GM18873 (cell line): Measurements from ENCODE around the gene GPR180.

Experiments used
- ATAC-seq: cut with Tn5 transposase; IDR thresholded peaks from one replicate; pipeline ENCODE4 v1.9.1; 2021; ENCODE audit warnings: mild to moderate bottlenecking, moderate library complexity, moderate number of reproducible peaks; ENCODE audit not compliant: unreplicated experiment, low FRiP score

The GPR180 gene

GRCh38 chr13:94640721-94641120, 39.1 kb downstream of the GPR180 start:
- no peak for ATAC-seq

- ATAC-seq = no peak
Measured at GRCh38 chr13:94641409-94641941, 39.8 kb downstream of the GPR180 start.

GRCh38 chr13:94646904-94647303, 45.2 kb downstream of the GPR180 start:
- ATAC-seq = peak; percentile 67

- ATAC-seq = no peak
Measured at GRCh38 chr13:94656176-94656575, 54.5 kb downstream of the GPR180 start.

DNA sequence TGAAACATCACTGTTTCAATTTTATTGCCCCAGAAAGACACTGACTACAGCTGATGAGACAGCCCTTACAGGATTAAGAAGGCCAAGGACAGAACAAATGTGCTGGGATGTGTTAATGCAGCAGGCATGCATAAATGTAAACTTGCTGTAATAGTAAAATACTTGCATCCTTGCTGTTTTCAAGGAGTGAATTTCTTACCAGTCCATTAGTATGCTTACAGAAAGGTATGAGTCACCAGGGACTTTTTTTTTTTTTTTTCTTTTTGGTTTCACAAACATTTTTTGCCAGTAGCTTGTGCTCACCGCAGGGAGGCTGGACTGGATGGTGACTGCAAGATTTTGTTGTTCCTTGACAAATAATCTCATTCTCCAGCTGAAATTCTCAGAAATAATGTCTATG, 55.1 kb downstream of the GPR180 start:
- peak; percentile 96 for ATAC-seq

DNA sequence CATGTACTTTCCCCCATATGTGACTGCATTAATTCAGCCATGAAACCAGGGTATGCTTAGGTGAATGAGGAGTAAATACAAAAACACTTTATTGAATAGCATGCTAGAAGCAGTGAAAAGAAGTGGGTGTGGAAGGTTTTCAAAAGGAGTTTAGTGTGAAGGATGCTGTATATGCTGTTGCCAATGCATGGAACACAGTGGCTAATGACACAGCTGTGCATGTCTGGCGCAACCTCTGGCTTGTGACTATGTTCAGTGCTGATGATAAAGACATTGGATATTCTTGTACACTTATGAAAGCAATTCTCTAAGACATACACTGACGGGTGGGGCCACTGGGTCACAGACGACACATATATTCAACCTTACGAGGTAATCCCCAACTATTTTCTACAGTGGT, 55.5 kb downstream of the GPR180 start:
- ATAC-seq = no peak

DNA sequence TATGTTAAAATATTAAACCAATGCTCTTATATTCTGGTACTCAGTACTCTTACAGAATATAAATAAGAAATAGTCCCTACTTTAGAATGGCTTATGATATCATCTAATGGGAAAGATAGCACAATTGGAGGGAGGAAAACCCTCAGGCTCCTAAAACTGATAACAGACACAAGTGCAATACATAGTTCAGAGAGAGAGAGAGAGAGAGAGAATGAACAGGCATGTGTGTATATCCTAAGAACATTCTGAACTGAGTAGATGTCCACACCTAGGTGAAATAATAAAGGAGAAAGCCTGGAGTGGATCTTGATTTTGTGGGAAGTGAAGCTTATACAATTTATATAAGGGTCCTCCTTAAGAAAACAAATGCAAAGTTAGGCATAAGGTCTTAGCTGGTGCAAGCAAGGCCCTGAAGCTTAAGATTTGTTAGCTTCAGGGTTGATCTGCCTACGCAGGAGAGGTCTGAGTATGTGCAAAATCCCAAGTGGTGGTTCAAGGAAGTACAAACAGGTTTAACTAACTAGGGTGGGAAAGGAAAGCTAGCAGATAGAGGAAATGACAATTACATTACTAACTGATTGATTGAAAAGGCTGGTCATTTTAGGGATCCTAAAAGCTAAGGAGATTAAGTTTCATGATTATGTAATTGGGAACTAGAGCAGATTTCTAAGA, 57.4 kb downstream of the GPR180 start:
- no peak for ATAC-seq

DNA sequence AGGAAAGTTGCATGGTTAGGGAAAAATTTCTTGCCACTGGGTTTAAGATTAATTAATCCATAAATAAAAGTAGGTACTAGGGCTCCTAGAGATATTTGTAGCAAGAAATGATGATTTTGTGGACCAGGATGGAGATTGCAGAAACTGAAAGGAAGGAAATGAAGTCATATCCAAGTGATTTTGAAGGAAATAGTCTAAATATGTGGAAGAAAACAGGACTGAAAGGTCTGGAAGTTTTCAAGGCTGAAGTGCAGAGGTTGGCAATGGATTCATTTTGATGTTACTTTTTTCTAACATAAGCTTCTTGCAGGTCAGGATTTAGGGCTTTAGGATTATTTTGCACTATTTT, 57.9 kb downstream of the GPR180 start:
- ATAC-seq = no peak

GRCh38 chr13:94660695-94661326, 59.2 kb downstream of the GPR180 start:
- ATAC-seq = no peak

- no peak for ATAC-seq
Measured at GRCh38 chr13:94661406-94661805, 59.7 kb downstream of the GPR180 start.

DNA sequence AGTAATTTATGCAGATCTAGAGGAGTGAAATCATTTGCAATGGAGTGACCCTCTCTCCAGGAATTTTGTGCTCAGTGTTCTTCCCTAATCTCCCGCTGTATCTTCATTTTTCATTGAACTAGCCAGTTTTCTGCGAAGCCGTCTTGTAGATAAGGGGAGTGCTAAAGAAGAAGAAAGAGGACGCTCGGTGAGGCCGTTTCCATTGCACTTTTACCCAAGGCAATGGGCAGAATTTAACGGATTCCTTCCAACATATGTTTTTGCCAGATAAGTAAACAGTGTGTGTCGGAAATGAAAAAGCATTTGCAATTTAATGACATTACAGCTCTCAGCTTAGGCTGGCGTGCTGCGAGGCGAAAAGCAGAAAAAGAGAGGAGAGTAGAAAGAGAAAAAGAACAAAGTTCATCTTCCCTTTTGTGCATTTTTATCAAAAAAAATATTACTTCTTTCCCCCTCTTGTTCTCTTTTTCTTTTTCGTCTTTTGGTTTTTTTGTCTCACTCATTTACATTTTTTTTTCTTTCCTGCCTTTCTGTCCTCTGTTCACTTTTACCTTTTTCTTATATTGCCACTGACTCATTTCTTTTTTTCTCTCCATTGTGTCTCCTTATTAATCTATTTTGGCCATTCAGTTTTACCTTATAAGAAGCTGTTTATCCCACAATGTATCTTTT, 60.8 kb downstream of the GPR180 start:
- ATAC-seq = no peak

DNA sequence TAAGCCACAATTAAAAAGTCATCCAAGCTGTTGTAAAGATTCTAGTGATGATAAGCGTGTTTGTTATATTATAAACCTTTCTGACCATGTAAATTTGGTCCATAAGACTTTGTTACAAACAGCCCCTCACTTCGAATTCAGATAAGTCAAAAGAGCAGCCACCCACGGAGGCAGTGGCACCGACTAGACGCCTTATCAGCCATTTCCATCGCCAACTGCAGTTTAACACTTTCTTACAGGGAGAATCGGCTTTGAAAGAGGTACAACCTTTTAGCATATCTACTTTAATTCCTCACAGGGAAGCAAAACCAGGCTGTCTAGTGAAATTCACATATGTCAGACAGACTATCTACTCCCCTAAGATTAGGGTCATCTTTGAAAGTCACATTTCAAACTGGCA, 63.2 kb downstream of the GPR180 start:
- ATAC-seq = no peak

GRCh38 chr13:94666065-94666464, 64.4 kb downstream of the GPR180 start:
- ATAC-seq = no peak

DNA sequence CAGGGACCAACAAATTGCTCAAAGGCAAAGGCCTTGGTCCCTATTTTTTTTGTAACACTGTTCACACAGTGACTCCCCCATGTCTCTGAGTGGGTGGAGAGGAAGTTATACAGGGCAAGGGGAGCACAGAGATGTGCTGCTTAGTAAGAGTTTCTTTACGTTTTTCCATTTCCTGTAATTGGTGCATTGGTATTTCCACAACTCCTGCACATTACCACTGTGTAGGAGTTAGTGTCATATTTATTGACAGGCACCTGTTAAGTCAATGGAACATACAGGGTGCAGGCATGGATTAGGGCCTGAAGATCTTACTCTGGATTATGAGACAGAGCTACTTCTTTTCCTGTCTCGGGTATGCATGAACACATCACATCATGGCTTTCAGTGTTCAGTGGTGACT, 65.5 kb downstream of the GPR180 start:
- no peak for ATAC-seq

GRCh38 chr13:94672400-94672799, 70.7 kb downstream of the GPR180 start:
- ATAC-seq = no peak

DNA sequence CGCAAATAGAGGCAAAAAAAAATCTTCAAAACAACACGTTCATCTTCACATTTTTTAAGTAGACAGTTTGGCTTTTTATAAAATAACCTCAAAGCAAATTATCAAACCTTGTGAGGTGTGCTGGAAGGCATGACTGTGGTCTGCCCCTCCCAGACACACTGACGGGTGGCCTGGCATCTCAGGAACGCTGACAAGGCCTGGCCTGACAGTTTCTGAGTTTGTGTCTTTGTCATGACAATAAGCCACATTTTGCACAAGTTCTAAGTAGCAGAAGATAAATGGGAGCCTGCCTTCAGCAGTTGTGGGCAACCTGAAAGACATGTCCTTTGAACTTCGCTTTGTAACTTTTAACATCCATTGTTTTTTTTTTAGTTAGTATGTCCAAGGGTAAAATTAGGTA, 72.2 kb downstream of the GPR180 start:
- no peak for ATAC-seq

- ATAC-seq = no peak
Measured at GRCh38 chr13:94674609-94675348, 73.1 kb downstream of the GPR180 start.

DNA sequence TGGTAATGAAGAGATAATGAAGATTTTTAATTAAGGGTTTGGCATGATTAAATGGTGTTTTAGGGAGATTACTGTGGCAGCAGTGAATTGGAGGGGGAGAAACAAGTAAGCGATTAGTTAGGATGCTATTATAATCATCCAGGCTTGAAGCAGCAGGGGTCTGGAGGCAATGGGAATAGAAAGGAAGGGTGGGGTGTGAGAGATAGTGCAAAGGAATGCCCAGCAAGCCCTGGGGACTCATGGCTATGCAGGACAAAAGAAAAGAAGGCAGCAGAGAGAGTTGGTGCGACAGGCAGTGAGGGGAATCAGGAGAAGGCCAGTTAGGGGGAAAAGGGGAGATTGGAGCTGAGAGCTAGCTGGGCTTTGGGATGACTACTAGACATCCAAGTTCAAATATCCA, 76.1 kb downstream of the GPR180 start:
- ATAC-seq = no peak

GRCh38 chr13:94678845-94679244, 77.2 kb downstream of the GPR180 start:
- ATAC-seq = no peak

GRCh38 chr13:94679614-94680013, 78.0 kb downstream of the GPR180 start:
- ATAC-seq = no peak

DNA sequence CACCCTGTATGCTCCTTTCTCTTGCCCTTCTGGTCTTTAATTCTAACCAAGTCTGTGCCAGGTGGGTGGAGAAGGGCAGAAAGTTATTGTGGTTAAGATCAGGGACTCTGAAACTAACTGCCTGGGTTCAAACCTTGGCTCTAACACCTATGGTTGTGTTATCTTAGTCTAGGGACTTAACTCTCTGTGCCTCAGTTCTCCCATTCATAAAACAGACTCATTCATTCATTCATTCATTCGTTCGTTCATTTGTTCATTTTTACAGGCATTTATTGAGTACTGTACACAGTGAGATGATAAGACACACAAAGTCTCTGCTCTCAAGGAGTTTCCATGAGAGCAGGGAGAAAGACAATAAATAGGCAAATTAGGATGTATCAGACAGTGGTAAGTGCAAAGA, 80.6 kb downstream of the GPR180 start:
- no peak for ATAC-seq
